ENCODE data around the gene ITPR2. TPM values are rescaled to one million over a fixed set of nuclear protein-coding genes. Genes with fewer than 3 reads are reported as not detected.

ITPR2 gene
- total and polyA plus RNA-seq, 2 of the 8 experiments (the other 6 are each of a cell fraction or from before 2014, with no cell fraction given) = 4.1 to 48.3 TPM

DNA sequence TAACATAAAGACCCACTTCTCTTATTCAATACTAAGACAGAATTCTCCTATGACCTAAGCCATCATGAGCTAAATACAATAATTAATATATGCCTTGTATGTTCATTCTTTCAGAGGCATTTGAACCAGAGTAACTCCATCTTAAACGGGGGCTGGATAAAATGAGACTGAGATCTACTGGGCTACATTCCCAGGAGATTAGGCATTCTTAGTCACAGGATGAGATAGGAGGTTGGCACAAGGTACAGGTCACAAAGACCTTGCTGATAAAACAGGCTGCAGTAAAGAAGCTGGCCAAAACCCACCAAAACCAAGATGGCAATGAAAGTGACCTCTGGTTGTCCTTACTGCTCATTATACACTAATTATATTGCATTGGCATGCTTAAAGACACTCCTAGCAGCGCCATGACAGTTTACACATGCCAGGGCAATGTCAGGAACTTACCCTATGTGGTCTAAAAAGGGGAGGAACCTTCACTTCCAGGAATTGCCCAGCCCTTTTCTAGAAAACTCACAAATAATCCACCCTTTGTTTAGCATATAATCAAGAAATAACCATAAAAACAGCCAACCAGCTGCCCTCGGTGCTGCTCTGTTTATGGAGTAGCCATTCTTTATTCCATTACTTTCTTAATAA lies 376.9 kb downstream of the ITPR2 start (continued):
- TF ChIP-seq CHD7 (IDR thresholded peaks at IDR 0.05; ENCODE audit: insufficient replicate concordance, low read length) (no peak), RAD21 (IDR thresholded peaks at IDR 0.05 in 1 of 2, conservative IDR thresholded peaks at IDR 0.05 in 1 of 2; ENCODE audit: low read depth in 2 of 2, low read length in 2 of 2) (no peak), MAFK (IDR thresholded peaks at IDR 0.05; ENCODE audit: low read depth, low read length) (no peak), SIN3A (conservative IDR thresholded peaks at IDR 0.05 in 1 of 2, IDR thresholded peaks at IDR 0.05 in 1 of 2; ENCODE audit: low read depth in 1 of 2, low read length in 2 of 2) (no peak)
- TF ChIP-seq, protein P1, sequence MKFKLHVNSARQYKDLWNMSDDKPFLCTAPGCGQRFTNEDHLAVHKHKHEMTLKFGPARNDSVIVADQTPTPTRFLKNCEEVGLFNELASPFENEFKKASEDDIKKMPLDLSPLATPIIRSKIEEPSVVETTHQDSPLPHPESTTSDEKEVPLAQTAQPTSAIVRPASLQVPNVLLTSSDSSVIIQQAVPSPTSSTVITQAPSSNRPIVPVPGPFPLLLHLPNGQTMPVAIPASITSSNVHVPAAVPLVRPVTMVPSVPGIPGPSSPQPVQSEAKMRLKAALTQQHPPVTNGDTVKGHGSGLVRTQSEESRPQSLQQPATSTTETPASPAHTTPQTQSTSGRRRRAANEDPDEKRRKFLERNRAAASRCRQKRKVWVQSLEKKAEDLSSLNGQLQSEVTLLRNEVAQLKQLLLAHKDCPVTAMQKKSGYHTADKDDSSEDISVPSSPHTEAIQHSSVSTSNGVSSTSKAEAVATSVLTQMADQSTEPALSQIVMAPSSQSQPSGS (IDR thresholded peaks at IDR 0.05; ENCODE audit: low read length) = no peak
